HepG2 (cell line): ENCODE results near the gene AKR7A3.

Experiments used
- EZH2 ChIP-seq: conservative IDR thresholded peaks from 2 replicates; pipeline ENCODE4 v1.6.1; 2012; ENCODE audit warnings: mild to moderate bottlenecking, low read depth, low read length, moderate library complexity
- KLF12 ChIP-seq: sonication (generic); formaldehyde crosslinking; IDR thresholded peaks from 2 replicates; pipeline ENCODE4 v1.4.0; 2020; ENCODE audit warnings: missing genetic modification reagents, borderline replicate concordance
- NPAS2 ChIP-seq: sonication (generic); formaldehyde crosslinking; IDR thresholded peaks from 2 replicates; pipeline ENCODE4 v1.8.0; 2022; ENCODE audit warnings: mild to moderate bottlenecking, missing genetic modification reagents, borderline replicate concordance
- NR1H2 ChIP-seq: sonication (generic); formaldehyde crosslinking; IDR thresholded peaks from 2 replicates; pipeline ENCODE4 v1.8.1; 2022; ENCODE audit warnings: low read depth, missing genetic modification reagents, borderline replicate concordance
- POLR2AphosphoS5 ChIP-seq: IDR thresholded peaks from 2 replicates; pipeline ENCODE4 v1.6.1; 2012; ENCODE audit warnings: low read depth, low read length
- TAF1 ChIP-seq: sonication (generic); formaldehyde crosslinking; IDR thresholded peaks from 2 replicates; pipeline ENCODE4 v1.4.0; 2020; ENCODE audit warnings: missing genetic modification reagents
- ZNF274 ChIP-seq: sonication (generic); formaldehyde crosslinking; IDR thresholded peaks from 2 replicates; pipeline ENCODE4 v1.5.1; 2020; ENCODE audit warnings: mild to moderate bottlenecking, missing genetic modification reagents
- ZNF382 ChIP-seq: sonication (generic); formaldehyde crosslinking; IDR thresholded peaks from 2 replicates; pipeline ENCODE4 v1.5.0; 2020; ENCODE audit warnings: missing genetic modification reagents, mild to moderate bottlenecking, borderline replicate concordance
- ZNF775 ChIP-seq: sonication (generic); formaldehyde crosslinking; IDR thresholded peaks from 2 replicates; pipeline ENCODE4 v1.4.0; 2020; ENCODE audit warnings: missing genetic modification reagents, mild to moderate bottlenecking, moderate library complexity, borderline replicate concordance
- ZZZ3 ChIP-seq: sonication (generic); formaldehyde crosslinking; IDR thresholded peaks from 2 replicates; pipeline ENCODE4 v1.4.0; 2020; ENCODE audit warnings: missing genetic modification reagents, mild to moderate bottlenecking, borderline replicate concordance
- TF ChIP-seq, protein P1 (sequence below): sonication (generic); formaldehyde crosslinking; IDR thresholded peaks from 2 replicates; pipeline ENCODE4 v1.5.0; 2020; ENCODE audit warnings: mild to moderate bottlenecking, missing genetic modification reagents, moderate library complexity
- TF ChIP-seq, protein P2 (sequence below): sonication (generic); formaldehyde crosslinking; IDR thresholded peaks from 2 replicates; pipeline ENCODE4 v1.4.0; 2020; ENCODE audit warnings: missing genetic modification reagents

DNA sequence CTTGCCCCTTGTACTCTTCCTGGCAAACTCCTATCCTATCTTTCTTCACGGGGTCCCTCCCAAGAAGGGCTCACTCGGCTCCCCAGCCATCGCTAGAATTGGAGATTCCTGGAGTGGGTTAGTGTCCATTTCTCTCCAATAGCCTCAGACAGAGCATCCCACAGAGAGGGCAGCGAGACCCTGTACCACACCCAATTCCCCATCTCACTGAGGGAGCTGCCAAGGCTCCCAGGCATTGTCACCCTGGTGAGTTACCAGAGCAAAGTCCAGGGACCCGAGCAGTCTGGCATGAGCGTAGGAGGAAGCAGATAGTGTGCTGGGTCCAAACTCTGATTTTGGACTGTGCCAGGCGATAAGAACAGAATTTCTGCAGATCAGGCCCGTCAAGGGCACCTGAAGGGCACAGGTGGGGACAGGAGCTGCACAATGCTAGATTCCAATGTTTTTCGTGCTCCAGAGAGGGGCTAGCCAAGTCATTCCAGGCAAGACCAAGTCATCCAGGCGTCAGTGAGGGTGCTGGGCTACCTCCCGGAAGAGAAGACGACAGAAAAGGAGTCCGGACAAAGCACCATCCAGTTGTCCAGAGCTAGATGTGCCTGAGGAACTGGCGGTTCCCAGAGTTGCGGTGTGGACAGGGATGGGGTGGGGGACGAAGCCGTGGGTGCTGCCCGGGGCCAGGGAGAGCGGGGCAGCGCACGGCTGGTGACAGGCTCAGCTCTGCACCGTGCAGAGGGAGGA, 15.3 kb downstream of the AKR7A3 start:
- TF ChIP-seq TAF1 (no peak), ZZZ3 (no peak), NR1H2 (CRISPR knock-in tag) (no peak), ZNF274 (CRISPR knock-in tag) (no peak), ZNF775 (CRISPR knock-in tag) (no peak), KLF12 (CRISPR knock-in tag) (no peak), NPAS2 (CRISPR knock-in tag) (no peak), ZNF382 (no peak), EZH2 (no peak), POLR2AphosphoS5 (no peak)
- TF ChIP-seq, protein P1, sequence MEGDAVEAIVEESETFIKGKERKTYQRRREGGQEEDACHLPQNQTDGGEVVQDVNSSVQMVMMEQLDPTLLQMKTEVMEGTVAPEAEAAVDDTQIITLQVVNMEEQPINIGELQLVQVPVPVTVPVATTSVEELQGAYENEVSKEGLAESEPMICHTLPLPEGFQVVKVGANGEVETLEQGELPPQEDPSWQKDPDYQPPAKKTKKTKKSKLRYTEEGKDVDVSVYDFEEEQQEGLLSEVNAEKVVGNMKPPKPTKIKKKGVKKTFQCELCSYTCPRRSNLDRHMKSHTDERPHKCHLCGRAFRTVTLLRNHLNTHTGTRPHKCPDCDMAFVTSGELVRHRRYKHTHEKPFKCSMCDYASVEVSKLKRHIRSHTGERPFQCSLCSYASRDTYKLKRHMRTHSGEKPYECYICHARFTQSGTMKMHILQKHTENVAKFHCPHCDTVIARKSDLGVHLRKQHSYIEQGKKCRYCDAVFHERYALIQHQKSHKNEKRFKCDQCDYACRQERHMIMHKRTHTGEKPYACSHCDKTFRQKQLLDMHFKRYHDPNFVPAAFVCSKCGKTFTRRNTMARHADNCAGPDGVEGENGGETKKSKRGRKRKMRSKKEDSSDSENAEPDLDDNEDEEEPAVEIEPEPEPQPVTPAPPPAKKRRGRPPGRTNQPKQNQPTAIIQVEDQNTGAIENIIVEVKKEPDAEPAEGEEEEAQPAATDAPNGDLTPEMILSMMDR (CRISPR knock-in tag): no peak
- TF ChIP-seq, protein P2, sequence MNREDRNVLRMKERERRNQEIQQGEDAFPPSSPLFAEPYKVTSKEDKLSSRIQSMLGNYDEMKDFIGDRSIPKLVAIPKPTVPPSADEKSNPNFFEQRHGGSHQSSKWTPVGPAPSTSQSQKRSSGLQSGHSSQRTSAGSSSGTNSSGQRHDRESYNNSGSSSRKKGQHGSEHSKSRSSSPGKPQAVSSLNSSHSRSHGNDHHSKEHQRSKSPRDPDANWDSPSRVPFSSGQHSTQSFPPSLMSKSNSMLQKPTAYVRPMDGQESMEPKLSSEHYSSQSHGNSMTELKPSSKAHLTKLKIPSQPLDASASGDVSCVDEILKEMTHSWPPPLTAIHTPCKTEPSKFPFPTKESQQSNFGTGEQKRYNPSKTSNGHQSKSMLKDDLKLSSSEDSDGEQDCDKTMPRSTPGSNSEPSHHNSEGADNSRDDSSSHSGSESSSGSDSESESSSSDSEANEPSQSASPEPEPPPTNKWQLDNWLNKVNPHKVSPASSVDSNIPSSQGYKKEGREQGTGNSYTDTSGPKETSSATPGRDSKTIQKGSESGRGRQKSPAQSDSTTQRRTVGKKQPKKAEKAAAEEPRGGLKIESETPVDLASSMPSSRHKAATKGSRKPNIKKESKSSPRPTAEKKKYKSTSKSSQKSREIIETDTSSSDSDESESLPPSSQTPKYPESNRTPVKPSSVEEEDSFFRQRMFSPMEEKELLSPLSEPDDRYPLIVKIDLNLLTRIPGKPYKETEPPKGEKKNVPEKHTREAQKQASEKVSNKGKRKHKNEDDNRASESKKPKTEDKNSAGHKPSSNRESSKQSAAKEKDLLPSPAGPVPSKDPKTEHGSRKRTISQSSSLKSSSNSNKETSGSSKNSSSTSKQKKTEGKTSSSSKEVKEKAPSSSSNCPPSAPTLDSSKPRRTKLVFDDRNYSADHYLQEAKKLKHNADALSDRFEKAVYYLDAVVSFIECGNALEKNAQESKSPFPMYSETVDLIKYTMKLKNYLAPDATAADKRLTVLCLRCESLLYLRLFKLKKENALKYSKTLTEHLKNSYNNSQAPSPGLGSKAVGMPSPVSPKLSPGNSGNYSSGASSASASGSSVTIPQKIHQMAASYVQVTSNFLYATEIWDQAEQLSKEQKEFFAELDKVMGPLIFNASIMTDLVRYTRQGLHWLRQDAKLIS: no peak
